K562 (cell line): ENCODE data around the gene C4orf17. TPM values are rescaled to one million over a fixed set of nuclear protein-coding genes. Genes with fewer than 3 reads are reported as not detected.

Experiments
- ELF1 ChIP-seq: fragments of 200-800 bp; sonication (Bioruptor generic); IDR thresholded peaks from 2 replicates; pipeline ENCODE4 v1.6.1; 2016; ENCODE audit warnings: missing genetic modification characterization, missing compliant biosample characterization
- GMEB1 ChIP-seq: fragments of 250-450 bp; sonication (Bioruptor Pico); IDR thresholded peaks from 2 replicates; pipeline ENCODE4 v1.4.0; 2020; ENCODE audit warnings: mild to moderate bottlenecking
- HCFC1 ChIP-seq: IDR thresholded peaks from 2 replicates; pipeline ENCODE4 v1.6.1; 2012; ENCODE audit warnings: low read depth, low read length, improper control_type of control experiment
- HMG20A ChIP-seq: fragments of 450-650 bp; formaldehyde crosslinking; conservative IDR thresholded peaks from 2 replicates; pipeline ENCODE4 v1.4.0; 2020; ENCODE audit warnings: mild to moderate bottlenecking, mixed read lengths
- KHSRP ChIP-seq: fragments of 450-650 bp; IDR thresholded peaks from 2 replicates; pipeline ENCODE4 v1.6.1; 2017
- NUFIP1 ChIP-seq: fragments of 450-650 bp; IDR thresholded peaks from 2 replicates; pipeline ENCODE4 v1.6.1; 2018; ENCODE audit not compliant: partially characterized antibody
- PCBP1 ChIP-seq: fragments of 200-400 bp; formaldehyde crosslinking; IDR thresholded peaks from 2 replicates; pipeline ENCODE4 v1.6.1; 2018; ENCODE audit warnings: mild to moderate bottlenecking, low read depth, low read length; ENCODE audit not compliant: poor library complexity, severe bottlenecking
- PTBP1 ChIP-seq: fragments of 200-400 bp; formaldehyde crosslinking; IDR thresholded peaks from 2 replicates; pipeline ENCODE4 v1.6.1; 2017; ENCODE audit warnings: low read depth, low read length
- RUNX1 ChIP-seq: sonication (generic); IDR thresholded peaks from 2 replicates; pipeline ENCODE4 v1.6.1; 2016; ENCODE audit warnings: antibody characterized with exemption, low read depth
- SREBF1 ChIP-seq: fragments of 150-350 bp; IDR thresholded peaks from 2 replicates; pipeline ENCODE4 v1.6.1; 2014; ENCODE audit warnings: antibody characterized with exemption, low read depth, low read length, borderline replicate concordance
- SRSF7 ChIP-seq: fragments of 200-400 bp; formaldehyde crosslinking; optimal IDR thresholded peaks from 2 replicates; pipeline ENCODE3; 2017; ENCODE audit warnings: mild to moderate bottlenecking, low read depth, low read length
- ZBTB1 ChIP-seq: sonication (generic); formaldehyde crosslinking; IDR thresholded peaks from 2 replicates; pipeline ENCODE4 v1.8.1; 2023; ENCODE audit warnings: missing genetic modification reagents, low read depth, mild to moderate bottlenecking, borderline replicate concordance
- ZBTB11 ChIP-seq, 3 experiments: fragments of 200-800 bp in 1 of 3; fragments of 250-450 bp in 1 of 3; fragments of 450-650 bp in 1 of 3; sonication (Bioruptor Pico) in 1 of 3; sonication (Bioruptor generic) in 1 of 3; formaldehyde crosslinking in 1 of 3; IDR thresholded peaks; 2 replicates each; pipeline versions ENCODE4 v1.6.1 to v1.8.0; 2016 to 2022; ENCODE audit warnings: mild to moderate bottlenecking in 2 of 3, missing genetic modification characterization in 2 of 3, missing compliant biosample characterization in 1 of 3, moderate library complexity in 1 of 3
- ZFPM2 ChIP-seq: fragments of 250-450 bp; sonication (Bioruptor Pico); IDR thresholded peaks from 2 replicates; pipeline ENCODE4 v1.5.1; 2022; ENCODE audit warnings: mild to moderate bottlenecking
- ZNF311 ChIP-seq: fragments of 250-450 bp; sonication (Bioruptor Pico); IDR thresholded peaks from 2 replicates; pipeline ENCODE4 v1.4.0; 2020; ENCODE audit warnings: mild to moderate bottlenecking, moderate library complexity
- ZNF395 ChIP-seq: fragments of 200-800 bp; sonication (Bioruptor generic); IDR thresholded peaks from 2 replicates; pipeline ENCODE4 v1.6.1; 2017; ENCODE audit warnings: missing genetic modification characterization, missing compliant biosample characterization
- ZNF699 ChIP-seq: fragments of 250-450 bp; sonication (Bioruptor Pico); IDR thresholded peaks from 2 replicates; pipeline ENCODE4 v1.8.0; 2021; ENCODE audit warnings: mild to moderate bottlenecking, moderate library complexity; ENCODE audit not compliant: insufficient replicate concordance
- ZNF785 ChIP-seq: fragments of 250-450 bp; sonication (Bioruptor Pico); IDR thresholded peaks from 2 replicates; pipeline ENCODE4 v1.4.0; 2020; ENCODE audit warnings: mild to moderate bottlenecking
- polyA plus RNA-seq, 8 experiments: library from polyadenylated mRNA; depleted of rRNA in 4 of 8; stranded (reverse) in 5 of 8; unstranded in 3 of 8; fragments of >200 nt; fragmentation: Nextera tagmentation in 2 of 8; fragmentation: Illumina TruSeq in 1 of 8; extraction: Ambion mirVana in 2 of 8; extraction: Trizol in 1 of 8; gene quantifications; 2 replicates each; pipeline versions ENCODE4 v1.2.1 to v1.2.3, GENCODE V29; 2011 to 2014; ENCODE audit warnings: inconsistent platforms in 1 of 8, missing spikeins in 1 of 8
- total RNA-seq, 7 experiments: library from RNA; depleted of rRNA in 6 of 7; stranded (reverse); fragments of >200 nt in 6 of 7; fragmentation: Illumina TruSeq in 2 of 7; extraction: Trizol in 2 of 7; gene quantifications; 2 replicates each; pipeline versions ENCODE4 v1.2.1 to v1.2.3, GENCODE V29; 2011 to 2021; ENCODE audit warnings: low replicate concordance in 1 of 7
- TF ChIP-seq, protein P1 (sequence below): fragments of 450-650 bp; IDR thresholded peaks from 2 replicates; pipeline ENCODE4 v1.6.1; 2016; ENCODE audit warnings: borderline replicate concordance

The C4orf17 gene
- total and polyA plus RNA-seq, 9 of the 15 experiments (the other 6 are each of a cell fraction or from before 2014, with no cell fraction given) = not detected

DNA sequence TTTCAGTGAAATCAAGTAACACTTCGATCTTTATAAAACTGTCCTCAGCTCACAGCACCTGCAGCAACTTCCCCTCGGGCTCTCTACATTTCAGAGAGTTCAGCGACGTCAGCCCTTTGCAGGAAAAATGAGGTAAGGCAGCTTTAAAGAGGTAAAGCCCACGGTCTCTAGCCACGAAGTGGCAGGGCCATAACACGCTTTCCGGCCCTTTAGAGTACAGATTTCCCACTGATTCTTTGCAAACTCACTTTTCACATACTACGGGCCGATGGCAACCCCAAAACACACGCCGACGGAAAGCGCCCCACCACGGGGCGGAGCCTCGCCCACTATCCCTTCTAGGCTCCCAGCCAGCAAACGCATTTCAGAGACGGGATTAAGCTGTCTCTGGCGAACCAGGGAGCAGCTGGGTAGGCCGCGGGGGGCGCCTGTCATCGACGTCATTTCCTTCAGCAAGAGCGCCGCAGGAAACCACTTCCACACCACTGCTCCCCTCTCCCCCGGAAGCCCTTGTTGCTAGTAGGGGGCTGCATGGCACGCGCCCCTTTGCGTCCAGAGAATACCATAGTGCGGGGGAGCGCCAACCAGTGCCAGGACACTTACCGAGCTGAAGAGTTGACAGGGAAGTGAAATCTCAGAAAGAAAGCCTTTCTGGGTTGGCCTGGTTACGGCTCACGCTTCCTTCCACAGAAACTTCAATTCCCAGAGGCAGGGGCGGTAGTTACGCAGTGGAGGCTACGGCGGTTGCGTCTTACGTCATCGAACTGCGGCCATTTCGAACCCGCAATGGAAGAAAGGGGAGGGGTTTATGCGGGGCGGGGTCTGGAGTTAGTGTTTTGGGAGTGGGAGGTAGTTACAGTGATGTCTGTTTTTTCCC is 52.7 kb downstream of the C4orf17 start, which contains the start of gene TRMT10A (continued):
- TF ChIP-seq ZBTB11 (CRISPR knock-in tag; IDR thresholded peaks at IDR 0.05) = peak in 2 of 3 experiments; percentile 50 to 90; a peak in 4 of 6 replicates
- peak; percentile 99 for TF ChIP-seq GMEB1 (CRISPR knock-in tag)
- peak; percentile 64; the same call in 1 of the 2 replicates for TF ChIP-seq KHSRP
- no peak for TF ChIP-seq PCBP1
- no peak for TF ChIP-seq ZNF395 (CRISPR knock-in tag)
- TF ChIP-seq, protein P1, sequence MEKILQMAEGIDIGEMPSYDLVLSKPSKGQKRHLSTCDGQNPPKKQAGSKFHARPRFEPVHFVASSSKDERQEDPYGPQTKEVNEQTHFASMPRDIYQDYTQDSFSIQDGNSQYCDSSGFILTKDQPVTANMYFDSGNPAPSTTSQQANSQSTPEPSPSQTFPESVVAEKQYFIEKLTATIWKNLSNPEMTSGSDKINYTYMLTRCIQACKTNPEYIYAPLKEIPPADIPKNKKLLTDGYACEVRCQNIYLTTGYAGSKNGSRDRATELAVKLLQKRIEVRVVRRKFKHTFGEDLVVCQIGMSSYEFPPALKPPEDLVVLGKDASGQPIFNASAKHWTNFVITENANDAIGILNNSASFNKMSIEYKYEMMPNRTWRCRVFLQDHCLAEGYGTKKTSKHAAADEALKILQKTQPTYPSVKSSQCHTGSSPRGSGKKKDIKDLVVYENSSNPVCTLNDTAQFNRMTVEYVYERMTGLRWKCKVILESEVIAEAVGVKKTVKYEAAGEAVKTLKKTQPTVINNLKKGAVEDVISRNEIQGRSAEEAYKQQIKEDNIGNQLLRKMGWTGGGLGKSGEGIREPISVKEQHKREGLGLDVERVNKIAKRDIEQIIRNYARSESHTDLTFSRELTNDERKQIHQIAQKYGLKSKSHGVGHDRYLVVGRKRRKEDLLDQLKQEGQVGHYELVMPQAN = peak; percentile 89; the same call in 1 of the 2 replicates
- no peak for TF ChIP-seq SRSF7
- TF ChIP-seq ZNF311 (CRISPR knock-in tag) = no peak
- TF ChIP-seq HCFC1 = peak; percentile 91
- TF ChIP-seq ZNF785 (CRISPR knock-in tag) = no peak
- TF ChIP-seq PTBP1 = no peak
- peak; percentile 91 for TF ChIP-seq ELF1 (tag)
- TF ChIP-seq HMG20A (CRISPR knock-in tag) = no peak
- no peak for TF ChIP-seq NUFIP1
- TF ChIP-seq RUNX1 = no peak
- no peak for TF ChIP-seq ZBTB1 (CRISPR knock-in tag)
- TF ChIP-seq ZNF699 (CRISPR knock-in tag) = no peak
- TF ChIP-seq ZFPM2 = no peak
- TF ChIP-seq SREBF1 = no peak
